H1 (cell line): ENCODE results near the gene ESR1. TPM values are rescaled to one million over a fixed set of nuclear protein-coding genes. Genes with fewer than 3 reads are reported as not detected.

ENCODE experiments used
- CTCF ChIA-PET: fragments of 300-600 bp; sonication (Branson Sonifier 250); formaldehyde crosslinking; loops from one replicate; lab custom pipeline; 2021; ENCODE audit not compliant: partially characterized antibody; lab: Charles Lee
- POLR2A ChIA-PET: fragments of 300-600 bp; sonication (Branson Sonifier 250); formaldehyde crosslinking; loops from one replicate; lab custom pipeline; 2021; ENCODE audit warnings: inconsistent platforms; ENCODE audit not compliant: partially characterized antibody; lab: Charles Lee
- DNase-seq, 2 experiments: peaks; one replicate each; pipeline versions ENCODE4 v3.0.0 to v3.0.0-alpha.2; 2010 to 2022; ENCODE audit warnings: low spot score in 2 of 2, low read depth in 1 of 2, mixed read lengths in 1 of 2
- FAIRE-seq: peaks from 2 replicates; lab custom pipeline; 2011; peaks lifted over from hg19 to GRCh38; lab: Jason Lieb, UNC
- H2AFZ ChIP-seq: 2 replicates; pipeline ENCODE4 v1.8.1; 2012; ENCODE audit warnings: low read length, inconsistent platforms
- H2AK5ac ChIP-seq: 2 replicates; pipeline ENCODE4 v1.6.1; 2013; ENCODE audit warnings: low read depth, low read length
- H2BK120ac ChIP-seq: replicated peaks from 2 replicates; pipeline ENCODE3; 2013; ENCODE audit warnings: low read depth, low read length, inconsistent platforms
- H2BK12ac ChIP-seq: 2 replicates; pipeline ENCODE4 v1.6.1; 2013; ENCODE audit warnings: low read depth, low read length
- H2BK15ac ChIP-seq: 2 replicates; pipeline ENCODE4 v1.6.1; 2013; ENCODE audit warnings: low read length
- H2BK20ac ChIP-seq: 2 replicates; pipeline ENCODE4 v1.6.1; 2013; ENCODE audit warnings: low read length
- H2BK5ac ChIP-seq: 2 replicates; pipeline ENCODE4 v1.6.1; 2013; ENCODE audit warnings: low read depth, low read length
- H3K14ac ChIP-seq: 2 replicates; pipeline ENCODE4 v1.6.1; 2013; ENCODE audit warnings: inconsistent platforms; ENCODE audit not compliant: insufficient read length
- H3K18ac ChIP-seq: 2 replicates; pipeline ENCODE4 v1.6.1; 2013; ENCODE audit warnings: low read length; ENCODE audit errors: extremely low read depth
- H3K23ac ChIP-seq: 2 replicates; pipeline ENCODE4 v1.6.1; 2013; ENCODE audit warnings: inconsistent platforms; ENCODE audit not compliant: insufficient read length
- H3K23me2 ChIP-seq: 2 replicates; pipeline ENCODE4 v1.6.1; 2013; ENCODE audit warnings: low read depth, low read length
- H3K27ac ChIP-seq: 2 replicates; pipeline ENCODE4 v1.6.1; 2011; ENCODE audit warnings: low read depth, low read length, inconsistent platforms
- H3K27me3 ChIP-seq, 4 experiments: replicated peaks in 1 of 4; 1 replicate in 1 of 4; 2 replicates in 3 of 4; pipeline versions ENCODE4 v1.6.1 to v1.8.1; 2011 to 2013; ENCODE audit warnings: low read length in 3 of 4, mild to moderate bottlenecking in 3 of 4, inconsistent platforms in 2 of 4, mixed read lengths in 2 of 4, moderate library complexity in 1 of 4; ENCODE audit not compliant: control insufficient read depth in 3 of 4, insufficient read depth in 3 of 4; ENCODE audit errors: extremely low read depth in 1 of 4
- H3K36me3 ChIP-seq, 4 experiments: 2 replicates each; pipeline versions ENCODE4 v1.6.1 to v1.8.1; 2011 to 2013; ENCODE audit warnings: mild to moderate bottlenecking in 4 of 4, low read length in 3 of 4, moderate library complexity in 2 of 4, control low read depth in 1 of 4, inconsistent platforms in 1 of 4; ENCODE audit not compliant: insufficient read depth in 4 of 4, control insufficient read depth in 2 of 4
- H3K4ac ChIP-seq: replicated peaks from 2 replicates; pipeline ENCODE3; 2013; ENCODE audit warnings: low read length, low read depth, mixed read lengths, inconsistent platforms; ENCODE audit not compliant: insufficient read length
- H3K4me1 ChIP-seq, 4 experiments: replicated peaks in 1 of 4; 1 replicate in 1 of 4; 2 replicates in 3 of 4; pipeline versions ENCODE4 v1.6.1 to v1.8.1; 2011 to 2013; ENCODE audit warnings: low read length in 3 of 4, inconsistent platforms in 2 of 4, mixed read lengths in 1 of 4; ENCODE audit not compliant: insufficient read depth in 4 of 4, control insufficient read depth in 3 of 4
- H3K4me2 ChIP-seq, 2 experiments: 2 replicates each; pipeline versions ENCODE4 v1.6.1 to v1.8.1; 2011 to 2013; ENCODE audit warnings: low read depth in 2 of 2, low read length in 2 of 2, control low read depth in 1 of 2, inconsistent platforms in 1 of 2, mild to moderate bottlenecking in 1 of 2; ENCODE audit not compliant: insufficient read depth in 1 of 2
- H3K4me3 ChIP-seq, 4 experiments: fragments of 200-600, 300-600 bp in 1 of 4; sonication (generic), shearing (Covaris generic), sonication (Bioruptor Twin) in 1 of 4; 2 replicates each; pipeline versions ENCODE4 v1.5.1 to v1.8.1; 2011 to 2016; ENCODE audit warnings: low read length in 4 of 4, low read depth in 3 of 4, control low read depth in 2 of 4, inconsistent platforms in 2 of 4, mild to moderate bottlenecking in 2 of 4, mixed read lengths in 1 of 4, moderate library complexity in 1 of 4; ENCODE audit not compliant: insufficient read depth in 2 of 4; ENCODE audit errors: extremely low read depth in 1 of 4
- H3K56ac ChIP-seq: replicated peaks from 2 replicates; pipeline ENCODE3; 2013; ENCODE audit warnings: low read depth, mild to moderate bottlenecking, mixed read lengths, low read length, inconsistent platforms; ENCODE audit not compliant: insufficient read length
- H3K79me1 ChIP-seq: 2 replicates; pipeline ENCODE4 v1.6.1; 2013; ENCODE audit warnings: low read depth, low read length, control low read depth
- H3K79me2 ChIP-seq, 2 experiments: 2 replicates each; pipeline versions ENCODE4 v1.6.1 to v1.8.1; 2012 to 2013; ENCODE audit warnings: low read length in 2 of 2, mild to moderate bottlenecking in 2 of 2, inconsistent platforms in 1 of 2; ENCODE audit not compliant: insufficient read depth in 2 of 2, control insufficient read depth in 1 of 2
- H3K9ac ChIP-seq, 4 experiments: replicated peaks in 1 of 4; 1 replicate in 1 of 4; 2 replicates in 3 of 4; pipeline versions ENCODE4 v1.6.1 to v1.8.1; 2011 to 2013; ENCODE audit warnings: low read depth in 3 of 4, low read length in 3 of 4, control low read depth in 2 of 4, mild to moderate bottlenecking in 2 of 4, moderate library complexity in 2 of 4, inconsistent platforms in 1 of 4; ENCODE audit errors: extremely low read depth in 1 of 4
- H3K9me3 ChIP-seq, 2 experiments: 2 replicates each; pipeline versions ENCODE4 v1.6.1 to v1.8.1; 2012 to 2013; ENCODE audit warnings: mild to moderate bottlenecking in 2 of 2, moderate library complexity in 2 of 2, control low read depth in 1 of 2, inconsistent platforms in 1 of 2, low read depth in 1 of 2, low read length in 1 of 2, mixed read lengths in 1 of 2; ENCODE audit not compliant: insufficient read depth in 2 of 2
- H4K20me1 ChIP-seq, 2 experiments: replicated peaks in 1 of 2; 2 replicates each; pipeline versions ENCODE3 to v1.8.1; 2011 to 2013; ENCODE audit warnings: inconsistent platforms in 2 of 2, low read length in 2 of 2, mild to moderate bottlenecking in 1 of 2; ENCODE audit not compliant: insufficient read depth in 2 of 2, control insufficient read depth in 1 of 2
- H4K5ac ChIP-seq: 2 replicates; pipeline ENCODE4 v1.6.1; 2013; ENCODE audit warnings: low read length, low read depth, mixed read lengths, inconsistent platforms; ENCODE audit not compliant: insufficient read length
- H4K8ac ChIP-seq: 2 replicates; pipeline ENCODE4 v1.8.0; 2013; ENCODE audit warnings: mild to moderate bottlenecking, moderate library complexity, low read length, inconsistent platforms; ENCODE audit not compliant: insufficient read depth; ENCODE audit errors: extremely low read depth
- H4K91ac ChIP-seq: replicated peaks from 2 replicates; pipeline ENCODE3; 2013; ENCODE audit warnings: low read length, mixed read lengths, inconsistent platforms; ENCODE audit not compliant: insufficient read length
- BACH1 ChIP-seq: IDR thresholded peaks from 2 replicates; pipeline ENCODE4 v1.6.1; 2012; ENCODE audit warnings: low read length, improper control_type of control experiment
- CHD2 ChIP-seq: IDR thresholded peaks from 2 replicates; pipeline ENCODE4 v1.6.1; 2012; ENCODE audit warnings: low read length, improper control_type of control experiment
- GABPA ChIP-seq: IDR thresholded peaks from 2 replicates; pipeline ENCODE4 v1.6.1; 2011; ENCODE audit warnings: mild to moderate bottlenecking, low read length, moderate library complexity, borderline replicate concordance; ENCODE audit not compliant: insufficient read depth
- KDM1A ChIP-seq: fragments of 200-600, 300-600 bp; sonication (generic); IDR thresholded peaks from 2 replicates; pipeline ENCODE4 v1.7.1; 2016; ENCODE audit warnings: mild to moderate bottlenecking, low read length, borderline replicate concordance
- KDM4A ChIP-seq: IDR thresholded peaks from one replicate; pipeline ENCODE4 v1.7.1; 2012; ENCODE audit warnings: low read depth, mild to moderate bottlenecking, moderate library complexity, low read length, inconsistent platforms; ENCODE audit not compliant: severe bottlenecking
- RNF2 ChIP-seq: fragments of 200-900, 300-1000 bp; sonication (generic); IDR thresholded peaks from 2 replicates; pipeline ENCODE4 v1.7.1; 2016; ENCODE audit warnings: borderline replicate concordance, low read depth, mild to moderate bottlenecking, antibody characterized with exemption, low read length; ENCODE audit not compliant: poor library complexity, severe bottlenecking; ENCODE audit errors: missing control alignments
- TCF12 ChIP-seq: IDR thresholded peaks from 2 replicates; pipeline ENCODE4 v1.6.1; 2011; ENCODE audit warnings: low read depth, mild to moderate bottlenecking, low read length
- WGBS, 2 experiments: shearing (Covaris generic) in 1 of 2; methylation state at CpG; one replicate each; pipeline versions ENCODE4 v1.1.6 to v1.1.7; 2013 to 2015; ENCODE audit warnings: low lambda C conversion rate in 2 of 2, mixed read lengths in 2 of 2, inconsistent platforms in 1 of 2, low coverage in 1 of 2, missing lambda C conversion rate in 1 of 2; ENCODE audit not compliant: insufficient replicate concordance in 2 of 2, insufficient coverage in 1 of 2, insufficient read length in 1 of 2; ENCODE audit errors: extremely low coverage in 1 of 2, missing lambda C conversion rate in 1 of 2; 5-methylcytosine and 5-hydroxymethylcytosine counted together
- polyA plus RNA-seq, 7 experiments: library from polyadenylated mRNA; depleted of rRNA in 3 of 7; stranded (reverse) in 5 of 7; unstranded in 2 of 7; fragments of >200 nt in 5 of 7; fragments of 200-250 nt in 2 of 7; gene quantifications; 1 replicate in 5 of 7; 2 replicates in 1 of 7; 4 replicates in 1 of 7; pipeline versions ENCODE4 v1.2.1 to v1.2.3, GENCODE V29; 2011 to 2013; ENCODE audit warnings: missing spikeins in 2 of 7, mixed read lengths in 2 of 7
- total RNA-seq: library from RNA; stranded (reverse); fragmentation: NEBNext Ultra II Directional; extraction: Animal tissue kit (Norgen Biotek cat#: 25700); gene quantifications from 2 replicates; pipeline ENCODE4 v1.2.1, GENCODE V29; 2021
- TF ChIP-seq, protein P1 (sequence below): IDR thresholded peaks from 2 replicates; pipeline ENCODE4 v1.6.1; 2012; ENCODE audit warnings: inconsistent platforms
- TF ChIP-seq, protein P2 (sequence below): IDR thresholded peaks from 2 replicates; pipeline ENCODE4 v1.6.1; 2012; ENCODE audit warnings: inconsistent platforms
- TF ChIP-seq, protein P3 (sequence below), 3 experiments: IDR thresholded peaks; 1 replicate in 2 of 3; 2 replicates in 1 of 3; pipeline versions ENCODE4 v1.5.1 to v1.6.1; 2011; ENCODE audit warnings: low read length in 3 of 3, mild to moderate bottlenecking in 3 of 3, inconsistent platforms in 2 of 3, low read depth in 1 of 3, moderate library complexity in 1 of 3; ENCODE audit not compliant: insufficient read depth in 1 of 3; ENCODE audit errors: control extremely low read depth in 1 of 3

ESR1 gene
- total and polyA plus RNA-seq, 2 of the 8 experiments (the other 6 are each of a cell fraction or from before 2014, with no cell fraction given) = 0.03 to 0.17 TPM

DNA sequence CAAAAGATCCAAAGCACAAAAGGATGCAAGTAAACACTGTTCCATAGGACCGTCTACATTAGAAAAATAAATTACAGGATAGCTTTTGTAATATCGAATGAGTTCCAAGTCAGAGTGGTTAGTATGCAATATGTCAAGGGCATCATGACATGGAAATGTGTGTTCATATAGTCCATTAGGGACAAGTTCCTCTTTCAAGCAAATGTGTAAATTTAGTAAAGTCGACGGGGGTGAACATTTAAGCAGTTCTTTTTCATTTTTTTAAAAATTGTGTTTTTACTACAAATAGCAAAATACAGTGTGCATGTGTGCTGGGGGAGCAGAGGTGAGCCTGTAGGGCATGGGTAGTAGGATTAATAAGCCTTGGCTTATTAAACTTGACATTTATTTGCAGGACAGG lies 359.0 kb downstream of the ESR1 start:
- Histone ChIP-seq H2BK12ac (no peak overlapping the region), H4K91ac (no peak overlapping the region), H2AFZ (no peak overlapping the region), H3K9ac (no peak overlapping the region), H3K4me2 (no peak overlapping the region), H3K79me2 (no peaks in the 10 kb centered on the region), H3K36me3 (no peaks in the 10 kb centered on the region), H3K23me2 (no peaks in the 10 kb centered on the region), H4K5ac (no peak overlapping the region), H3K18ac (no peak overlapping the region), H3K14ac (no peak overlapping the region), H3K56ac (no peak overlapping the region), H2BK15ac (no peak overlapping the region), H2BK5ac (no peak overlapping the region), H3K27me3 (no peaks in the 10 kb centered on the region), H2AK5ac (no peak overlapping the region), H4K20me1 (no peaks in the 10 kb centered on the region), H3K4ac (no peak overlapping the region), H3K23ac (no peak overlapping the region), H2BK120ac (no peak overlapping the region), H4K8ac (no peak overlapping the region), H2BK20ac (no peak overlapping the region), H3K4me1 (peaks cover 0 to 7% (median 4%) of the 10 kb centered on the region in 4 experiments; a peak in 3 of 7 replicates), H3K9me3 (no peaks in the 10 kb centered on the region), H3K4me3 (no peak overlapping the region), H3K79me1 (no peaks in the 10 kb centered on the region), H3K27ac (no peak overlapping the region)
- ChIA-PET CTCF (interaction anchor here (0.9 to 1.5 kb wide), 2 partner anchors 12 to 41 kb away, joined by 3 read pairs; no protein-coding TSS in a partner anchor), POLR2A (no interaction called here)
- DNase-seq (no peak), FAIRE-seq (no peak)
- WGBS, 2 experiments = 86% methylated on average over 4 of the region's 4 CpGs; no CpG with 5 or more reads in 1 of the 2 experiments
- TF ChIP-seq KDM1A = no peak
- TF ChIP-seq GABPA = no peak
- TF ChIP-seq, protein P1, sequence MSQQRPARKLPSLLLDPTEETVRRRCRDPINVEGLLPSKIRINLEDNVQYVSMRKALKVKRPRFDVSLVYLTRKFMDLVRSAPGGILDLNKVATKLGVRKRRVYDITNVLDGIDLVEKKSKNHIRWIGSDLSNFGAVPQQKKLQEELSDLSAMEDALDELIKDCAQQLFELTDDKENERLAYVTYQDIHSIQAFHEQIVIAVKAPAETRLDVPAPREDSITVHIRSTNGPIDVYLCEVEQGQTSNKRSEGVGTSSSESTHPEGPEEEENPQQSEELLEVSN = no peak
- TF ChIP-seq CHD2 = no peak
- no peak for TF ChIP-seq RNF2
- TF ChIP-seq TCF12 = no peak
- TF ChIP-seq BACH1 = no peak
- TF ChIP-seq, protein P2, sequence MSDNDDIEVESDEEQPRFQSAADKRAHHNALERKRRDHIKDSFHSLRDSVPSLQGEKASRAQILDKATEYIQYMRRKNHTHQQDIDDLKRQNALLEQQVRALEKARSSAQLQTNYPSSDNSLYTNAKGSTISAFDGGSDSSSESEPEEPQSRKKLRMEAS = no peak
- TF ChIP-seq, protein P3, sequence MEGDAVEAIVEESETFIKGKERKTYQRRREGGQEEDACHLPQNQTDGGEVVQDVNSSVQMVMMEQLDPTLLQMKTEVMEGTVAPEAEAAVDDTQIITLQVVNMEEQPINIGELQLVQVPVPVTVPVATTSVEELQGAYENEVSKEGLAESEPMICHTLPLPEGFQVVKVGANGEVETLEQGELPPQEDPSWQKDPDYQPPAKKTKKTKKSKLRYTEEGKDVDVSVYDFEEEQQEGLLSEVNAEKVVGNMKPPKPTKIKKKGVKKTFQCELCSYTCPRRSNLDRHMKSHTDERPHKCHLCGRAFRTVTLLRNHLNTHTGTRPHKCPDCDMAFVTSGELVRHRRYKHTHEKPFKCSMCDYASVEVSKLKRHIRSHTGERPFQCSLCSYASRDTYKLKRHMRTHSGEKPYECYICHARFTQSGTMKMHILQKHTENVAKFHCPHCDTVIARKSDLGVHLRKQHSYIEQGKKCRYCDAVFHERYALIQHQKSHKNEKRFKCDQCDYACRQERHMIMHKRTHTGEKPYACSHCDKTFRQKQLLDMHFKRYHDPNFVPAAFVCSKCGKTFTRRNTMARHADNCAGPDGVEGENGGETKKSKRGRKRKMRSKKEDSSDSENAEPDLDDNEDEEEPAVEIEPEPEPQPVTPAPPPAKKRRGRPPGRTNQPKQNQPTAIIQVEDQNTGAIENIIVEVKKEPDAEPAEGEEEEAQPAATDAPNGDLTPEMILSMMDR (IDR thresholded peaks at IDR 0.05; ENCODE audit: control extremely low read depth in 1 of 3, insufficient read depth in 1 of 3, low read depth in 1 of 3, low read length in 3 of 3) = no peak
- TF ChIP-seq KDM4A = no peak
